ENCODE data around the gene PIWIL4.

DNA sequence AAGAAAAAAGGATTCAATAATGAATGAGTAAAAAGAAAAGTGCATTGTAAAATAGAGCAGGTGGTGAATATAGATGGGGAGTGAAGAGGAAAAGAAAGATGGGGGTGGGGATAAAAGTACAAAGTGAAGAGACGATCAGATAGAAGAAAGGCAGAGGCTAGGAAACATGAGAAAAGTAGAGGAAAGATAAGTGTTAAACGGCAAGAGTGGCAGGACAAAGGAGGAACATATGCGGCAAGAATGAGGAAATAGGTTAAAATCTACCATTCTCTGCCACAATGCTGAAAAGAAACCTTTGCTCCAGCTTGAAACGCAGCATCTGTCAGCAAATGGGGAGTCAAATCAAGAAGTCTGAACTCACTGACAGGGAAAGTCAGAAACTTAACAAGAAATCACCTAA, 16.7 kb upstream of the PIWIL4 start:
- TF ChIP-seq, protein P1, sequence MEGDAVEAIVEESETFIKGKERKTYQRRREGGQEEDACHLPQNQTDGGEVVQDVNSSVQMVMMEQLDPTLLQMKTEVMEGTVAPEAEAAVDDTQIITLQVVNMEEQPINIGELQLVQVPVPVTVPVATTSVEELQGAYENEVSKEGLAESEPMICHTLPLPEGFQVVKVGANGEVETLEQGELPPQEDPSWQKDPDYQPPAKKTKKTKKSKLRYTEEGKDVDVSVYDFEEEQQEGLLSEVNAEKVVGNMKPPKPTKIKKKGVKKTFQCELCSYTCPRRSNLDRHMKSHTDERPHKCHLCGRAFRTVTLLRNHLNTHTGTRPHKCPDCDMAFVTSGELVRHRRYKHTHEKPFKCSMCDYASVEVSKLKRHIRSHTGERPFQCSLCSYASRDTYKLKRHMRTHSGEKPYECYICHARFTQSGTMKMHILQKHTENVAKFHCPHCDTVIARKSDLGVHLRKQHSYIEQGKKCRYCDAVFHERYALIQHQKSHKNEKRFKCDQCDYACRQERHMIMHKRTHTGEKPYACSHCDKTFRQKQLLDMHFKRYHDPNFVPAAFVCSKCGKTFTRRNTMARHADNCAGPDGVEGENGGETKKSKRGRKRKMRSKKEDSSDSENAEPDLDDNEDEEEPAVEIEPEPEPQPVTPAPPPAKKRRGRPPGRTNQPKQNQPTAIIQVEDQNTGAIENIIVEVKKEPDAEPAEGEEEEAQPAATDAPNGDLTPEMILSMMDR (conservative IDR thresholded peaks at IDR 0.05; ENCODE audit: low read length), result no peak
- no peak for TF ChIP-seq EZH2phosphoT487 (IDR thresholded peaks at IDR 0.05; ENCODE audit: borderline replicate concordance, low read depth, low read length)
